K562 (cell line): ENCODE measurements around the gene PLOD1. TPM values are rescaled to one million over a fixed set of nuclear protein-coding genes. Genes with fewer than 3 reads are reported as not detected.

ENCODE experiments used
- CAMTA2 ChIP-seq: fragments of 250-450 bp; sonication (Bioruptor Pico); conservative IDR thresholded peaks from 2 replicates; pipeline ENCODE4 v1.5.1; 2022
- CHD2 ChIP-seq: IDR thresholded peaks from 2 replicates; pipeline ENCODE4 v1.6.1; 2011; ENCODE audit warnings: low read depth, low read length
- CREBBP ChIP-seq: IDR thresholded peaks from one replicate; pipeline ENCODE4 v1.6.1; 2012; ENCODE audit warnings: low read depth, mild to moderate bottlenecking, control low read depth, inconsistent platforms, low read length
- DIDO1 ChIP-seq: fragments of 450-650 bp; IDR thresholded peaks from 2 replicates; pipeline ENCODE4 v1.6.1; 2016; ENCODE audit warnings: low read depth, missing biosample characterization, missing genetic modification characterization
- FIP1L1 ChIP-seq: fragments of 200-400 bp; formaldehyde crosslinking; IDR thresholded peaks from 2 replicates; pipeline ENCODE4 v1.6.1; 2018; ENCODE audit warnings: mild to moderate bottlenecking, low read depth, low read length; ENCODE audit not compliant: poor library complexity, severe bottlenecking
- KHSRP ChIP-seq: fragments of 450-650 bp; IDR thresholded peaks from 2 replicates; pipeline ENCODE4 v1.6.1; 2017
- MED1 ChIP-seq: sonication (generic); formaldehyde crosslinking; IDR thresholded peaks from 2 replicates; pipeline ENCODE4 v1.8.1; 2023; ENCODE audit warnings: missing genetic modification reagents, borderline replicate concordance
- NFE2 ChIP-seq: IDR thresholded peaks from 2 replicates; pipeline ENCODE4 v1.6.1; 2014; ENCODE audit warnings: antibody characterized with exemption, low read depth
- NR0B1 ChIP-seq: fragments of 450-650 bp; IDR thresholded peaks from one replicate; pipeline ENCODE4 v1.6.1; 2018; ENCODE audit warnings: mild to moderate bottlenecking, moderate library complexity; ENCODE audit not compliant: partially characterized antibody
- NUFIP1 ChIP-seq: fragments of 450-650 bp; IDR thresholded peaks from 2 replicates; pipeline ENCODE4 v1.6.1; 2018; ENCODE audit not compliant: partially characterized antibody
- PML ChIP-seq: IDR thresholded peaks from 2 replicates; pipeline ENCODE4 v1.6.1; 2012; ENCODE audit warnings: low read length, inconsistent platforms
- POLR2AphosphoS2 ChIP-seq: IDR thresholded peaks from 2 replicates; pipeline ENCODE4 v1.6.1; 2012; ENCODE audit warnings: low read length, improper control_type of control experiment
- PPARD ChIP-seq: fragments of 250-450 bp; sonication (Bioruptor Pico); IDR thresholded peaks from 2 replicates; pipeline ENCODE4 v1.8.0; 2022; ENCODE audit warnings: inconsistent platforms, mild to moderate bottlenecking, moderate library complexity
- RFX1 ChIP-seq: fragments of 450-650 bp; IDR thresholded peaks from 2 replicates; pipeline ENCODE4 v1.6.1; 2016; ENCODE audit warnings: mild to moderate bottlenecking, moderate library complexity
- SMARCC2 ChIP-seq: fragments of 450-650 bp; IDR thresholded peaks from 2 replicates; pipeline ENCODE4 v1.6.1; 2017; ENCODE audit warnings: antibody characterized with exemption, moderate library complexity, mild to moderate bottlenecking, low read depth
- SNIP1 ChIP-seq: fragments of 450-650 bp; IDR thresholded peaks from 2 replicates; pipeline ENCODE4 v1.7.1; 2017; ENCODE audit warnings: low read depth, mild to moderate bottlenecking
- SREBF1 ChIP-seq: fragments of 150-350 bp; IDR thresholded peaks from 2 replicates; pipeline ENCODE4 v1.6.1; 2014; ENCODE audit warnings: antibody characterized with exemption, low read depth, low read length, borderline replicate concordance
- SRSF9 ChIP-seq: fragments of 200-400 bp; formaldehyde crosslinking; IDR thresholded peaks from 2 replicates; pipeline ENCODE4 v1.6.1; 2017; ENCODE audit warnings: low read depth, low read length, borderline replicate concordance
- TAF1 ChIP-seq: IDR thresholded peaks from 2 replicates; pipeline ENCODE4 v1.6.1; 2011; ENCODE audit warnings: mild to moderate bottlenecking, low read length, moderate library complexity; ENCODE audit not compliant: insufficient read depth, control insufficient read depth, severe bottlenecking; ENCODE audit errors: extremely low read depth
- TBL1XR1 ChIP-seq, 2 experiments: IDR thresholded peaks; 2 replicates each; pipeline ENCODE4 v1.6.1; 2012; ENCODE audit warnings: improper control_type of control experiment in 2 of 2, low read length in 2 of 2, mild to moderate bottlenecking in 1 of 2
- THAP7 ChIP-seq: fragments of 250-450 bp; sonication (Bioruptor Pico); IDR thresholded peaks from 2 replicates; pipeline ENCODE4 v1.5.0; 2021
- ZBTB1 ChIP-seq: sonication (generic); formaldehyde crosslinking; IDR thresholded peaks from 2 replicates; pipeline ENCODE4 v1.8.1; 2023; ENCODE audit warnings: missing genetic modification reagents, low read depth, mild to moderate bottlenecking, borderline replicate concordance
- ZBTB5 ChIP-seq: fragments of 450-650 bp; IDR thresholded peaks from 2 replicates; pipeline ENCODE4 v1.6.1; 2017; ENCODE audit warnings: antibody characterized with exemption
- ZBTB8A ChIP-seq: fragments of 450-650 bp; IDR thresholded peaks from 2 replicates; pipeline ENCODE4 v1.6.1; 2018; ENCODE audit warnings: mild to moderate bottlenecking, moderate library complexity; ENCODE audit not compliant: partially characterized antibody
- ZNF311 ChIP-seq: fragments of 250-450 bp; sonication (Bioruptor Pico); IDR thresholded peaks from 2 replicates; pipeline ENCODE4 v1.4.0; 2020; ENCODE audit warnings: mild to moderate bottlenecking, moderate library complexity
- ZNF431 ChIP-seq: sonication (generic); formaldehyde crosslinking; IDR thresholded peaks from 2 replicates; pipeline ENCODE4 v1.8.0; 2022; ENCODE audit warnings: mild to moderate bottlenecking, missing genetic modification reagents
- ZNF551 ChIP-seq: fragments of 250-450 bp; sonication (Bioruptor Pico); IDR thresholded peaks from 2 replicates; pipeline ENCODE4 v1.5.0; 2021; ENCODE audit warnings: mild to moderate bottlenecking, moderate library complexity
- polyA plus RNA-seq, 8 experiments: library from polyadenylated mRNA; depleted of rRNA in 4 of 8; stranded (reverse) in 5 of 8; unstranded in 3 of 8; fragments of >200 nt; fragmentation: Nextera tagmentation in 2 of 8; fragmentation: Illumina TruSeq in 1 of 8; extraction: Ambion mirVana in 2 of 8; extraction: Trizol in 1 of 8; gene quantifications; 2 replicates each; pipeline versions ENCODE4 v1.2.1 to v1.2.3, GENCODE V29; 2011 to 2014; ENCODE audit warnings: inconsistent platforms in 1 of 8, missing spikeins in 1 of 8
- total RNA-seq, 7 experiments: library from RNA; depleted of rRNA in 6 of 7; stranded (reverse); fragments of >200 nt in 6 of 7; fragmentation: Illumina TruSeq in 2 of 7; extraction: Trizol in 2 of 7; gene quantifications; 2 replicates each; pipeline versions ENCODE4 v1.2.1 to v1.2.3, GENCODE V29; 2011 to 2021; ENCODE audit warnings: low replicate concordance in 1 of 7

The PLOD1 gene
- total and polyA plus RNA-seq, 9 of the 15 experiments (the other 6 are each of a cell fraction or from before 2014, with no cell fraction given) = 16.6 to 90.8 (median 52.7) TPM

- no peak; the same call in 1 of the 2 replicates for TF ChIP-seq ZBTB1 (CRISPR knock-in tag)
- no peak for TF ChIP-seq ZBTB8A
- TF ChIP-seq PPARD = no peak
- TF ChIP-seq PML = peak; percentile 74
- peak; percentile 98 for TF ChIP-seq TAF1
- TF ChIP-seq NR0B1 = no peak
- TF ChIP-seq POLR2AphosphoS2 = no peak
- no peak; the same call in 1 of the 2 replicates for TF ChIP-seq ZNF431 (CRISPR knock-in tag)
- TF ChIP-seq CHD2 = peak; percentile 55
- TF ChIP-seq RFX1 = no peak
- peak; percentile 95 for TF ChIP-seq FIP1L1
- no peak for TF ChIP-seq CREBBP
- no peak for TF ChIP-seq SRSF9
- TF ChIP-seq ZNF311 (CRISPR knock-in tag) = no peak
- TF ChIP-seq NUFIP1 = no peak
- peak; percentile 95 for TF ChIP-seq KHSRP
- no peak for TF ChIP-seq ZBTB5
- no peak for TF ChIP-seq SMARCC2
- no peak for TF ChIP-seq SNIP1
- TF ChIP-seq TBL1XR1 (IDR thresholded peaks at IDR 0.05; ENCODE audit: low read length in 2 of 2) = peak in 1 of 2 experiments; percentile 88; a peak in 2 of 4 replicates
- TF ChIP-seq DIDO1 (tag) = peak; percentile 88
- no peak for TF ChIP-seq CAMTA2
- TF ChIP-seq NFE2 = peak; percentile 28; the same call in 1 of the 2 replicates
- TF ChIP-seq SREBF1 = peak; percentile 37; the same call in 1 of the 2 replicates
- no peak for TF ChIP-seq MED1 (CRISPR knock-in tag)
- TF ChIP-seq ZNF551 = no peak
- no peak for TF ChIP-seq THAP7 (CRISPR knock-in tag)
These were observed 45.5 kb downstream of the PLOD1 start, which contains the start of gene MFN2 (continued) for GRCh38 chr1:11979851-11980675.
